Upper lobe of left lung (tissue), 4 donors: ENCODE data around the gene UXS1.

ENCODE experiments used
- POLR2A ChIP-seq, 4 donors: fragments of 450-650 bp; IDR thresholded peaks; one replicate each; pipeline ENCODE4 v1.5.1; 2016 to 2017; ENCODE audit warnings: antibody characterized with exemption in 4 of 4, mild to moderate bottlenecking in 2 of 4
- POLR2AphosphoS5 ChIP-seq, 2 donors: sonication (generic); formaldehyde crosslinking; IDR thresholded peaks; one replicate each; pipeline ENCODE4 v1.5.1; 2017; ENCODE audit warnings: antibody characterized with exemption in 2 of 2
- TF ChIP-seq, protein P1 (sequence below), 6 experiments: fragments of 450-650 bp in 4 of 6; fragments of 200-600 bp in 2 of 6; sonication (generic) in 2 of 6; IDR thresholded peaks; one replicate each; pipeline ENCODE4 v1.5.1; 2016 to 2019; ENCODE audit warnings: antibody characterized with exemption in 6 of 6

DNA sequence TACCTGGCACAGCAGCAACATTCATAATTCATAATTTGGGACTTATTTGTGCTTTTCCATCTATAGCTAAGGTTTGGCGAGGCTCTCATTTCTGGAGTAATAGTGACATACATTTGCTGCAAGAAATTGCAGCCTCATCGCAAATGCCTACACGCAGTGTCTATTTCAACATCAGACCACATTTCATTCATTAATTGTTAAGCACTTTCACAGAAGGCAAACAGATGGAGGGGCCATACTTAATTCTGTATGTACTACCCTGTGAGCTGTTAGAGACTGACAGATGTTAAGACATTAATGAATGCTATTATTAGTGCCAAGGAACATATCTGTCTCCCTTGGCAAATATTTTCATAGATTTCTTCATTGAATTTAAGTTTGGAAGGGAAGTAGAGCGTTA is 125.7 kb downstream of the UXS1 start:
- TF ChIP-seq POLR2AphosphoS5 (IDR thresholded peaks at IDR 0.05) (no peak), POLR2A (IDR thresholded peaks at IDR 0.05) (no peak)
- TF ChIP-seq, protein P1, sequence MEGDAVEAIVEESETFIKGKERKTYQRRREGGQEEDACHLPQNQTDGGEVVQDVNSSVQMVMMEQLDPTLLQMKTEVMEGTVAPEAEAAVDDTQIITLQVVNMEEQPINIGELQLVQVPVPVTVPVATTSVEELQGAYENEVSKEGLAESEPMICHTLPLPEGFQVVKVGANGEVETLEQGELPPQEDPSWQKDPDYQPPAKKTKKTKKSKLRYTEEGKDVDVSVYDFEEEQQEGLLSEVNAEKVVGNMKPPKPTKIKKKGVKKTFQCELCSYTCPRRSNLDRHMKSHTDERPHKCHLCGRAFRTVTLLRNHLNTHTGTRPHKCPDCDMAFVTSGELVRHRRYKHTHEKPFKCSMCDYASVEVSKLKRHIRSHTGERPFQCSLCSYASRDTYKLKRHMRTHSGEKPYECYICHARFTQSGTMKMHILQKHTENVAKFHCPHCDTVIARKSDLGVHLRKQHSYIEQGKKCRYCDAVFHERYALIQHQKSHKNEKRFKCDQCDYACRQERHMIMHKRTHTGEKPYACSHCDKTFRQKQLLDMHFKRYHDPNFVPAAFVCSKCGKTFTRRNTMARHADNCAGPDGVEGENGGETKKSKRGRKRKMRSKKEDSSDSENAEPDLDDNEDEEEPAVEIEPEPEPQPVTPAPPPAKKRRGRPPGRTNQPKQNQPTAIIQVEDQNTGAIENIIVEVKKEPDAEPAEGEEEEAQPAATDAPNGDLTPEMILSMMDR (IDR thresholded peaks at IDR 0.05), result no peak
